Cardiac muscle cell (in vitro differentiated cells and primary cell): ENCODE results near the gene IHH. TPM values are rescaled to one million over a fixed set of nuclear protein-coding genes. Genes with fewer than 3 reads are reported as not detected.
A peak's percentile ranks its signal among the peaks of the same experiment; 100 is the strongest.

ENCODE experiments used
- DNase-seq, 2 donors: peaks; one replicate each; pipeline versions ENCODE4 v3.0.0 to v3.0.0-alpha.2; 2010 to 2017; ENCODE audit warnings: low read depth in 1 of 2, low spot score in 1 of 2
- H3K27ac ChIP-seq: fragments of 200-600 bp; sonication (generic); 2 replicates; pipeline ENCODE4 v1.5.1; 2016
- H3K27me3 ChIP-seq: fragments of 200-600 bp; sonication (generic); 2 replicates; pipeline ENCODE4 v1.6.0; 2016; ENCODE audit warnings: control low read depth
- H3K36me3 ChIP-seq: fragments of 200-600 bp; sonication (generic); 2 replicates; pipeline ENCODE4 v1.5.1; 2016; ENCODE audit warnings: control low read depth
- H3K4me1 ChIP-seq: fragments of 200-600 bp; sonication (generic); 2 replicates; pipeline ENCODE4 v1.8.1; 2017; ENCODE audit warnings: low read depth, mild to moderate bottlenecking, mixed run types
- H3K4me3 ChIP-seq: fragments of 200-600 bp; sonication (generic); 2 replicates; pipeline ENCODE4 v1.5.1; 2016; ENCODE audit warnings: mild to moderate bottlenecking
- H3K9me3 ChIP-seq: fragments of 200-600 bp; sonication (generic); 2 replicates; pipeline ENCODE4 v1.5.1; 2017; ENCODE audit warnings: low read depth, mild to moderate bottlenecking, control low read depth
- polyA plus RNA-seq: library from polyadenylated mRNA; unstranded; fragments of >200 nt; fragmentation: Nextera tagmentation; extraction: Ambion mirVana; gene quantifications from 2 replicates; pipeline ENCODE4 v1.2.1, GENCODE V29; 2016
- total RNA-seq: library from RNA; depleted of rRNA; stranded (reverse); fragments of >200 nt; gene quantifications from 2 replicates; pipeline ENCODE4 v1.2.3, GENCODE V29; 2016
- TF ChIP-seq, protein P1 (sequence below): IDR thresholded peaks from 2 replicates; pipeline ENCODE4 v1.5.1; 2012; ENCODE audit warnings: low read depth, mild to moderate bottlenecking, low read length

The IHH gene
- total and polyA plus RNA-seq, 2 experiments from 2014 or later: not detected

DNA sequence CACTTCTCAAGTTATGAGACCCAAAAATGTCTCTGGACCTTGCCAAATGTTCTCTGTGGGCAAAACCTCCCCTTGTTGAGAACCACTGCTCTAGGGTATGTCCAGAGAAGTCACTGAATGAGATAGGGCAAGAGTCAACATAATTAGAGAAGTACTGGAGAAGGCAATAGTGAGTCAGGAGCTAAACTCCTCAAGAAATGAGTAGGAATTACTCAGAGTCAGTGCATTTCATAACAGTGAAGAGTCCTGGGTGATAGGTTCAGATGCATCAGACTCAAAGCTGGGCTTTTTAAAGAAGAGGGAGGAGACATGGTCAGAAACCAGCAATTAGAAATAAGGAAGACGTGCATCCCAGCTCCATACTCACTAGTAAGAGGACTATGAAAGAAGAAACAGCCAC lies 38.6 kb upstream of the IHH start:
- no peaks in the 10 kb centered on the region for H3K9me3 ChIP-seq
- no peak overlapping the region for H3K4me3 ChIP-seq
- H3K36me3 ChIP-seq: no peaks in the 10 kb centered on the region
- H3K27ac ChIP-seq: no peak overlapping the region
- no peaks in the 10 kb centered on the region for H3K4me1 ChIP-seq
- DNase-seq: peak in 1 of 2 donors; percentile 32
- TF ChIP-seq, protein P1, sequence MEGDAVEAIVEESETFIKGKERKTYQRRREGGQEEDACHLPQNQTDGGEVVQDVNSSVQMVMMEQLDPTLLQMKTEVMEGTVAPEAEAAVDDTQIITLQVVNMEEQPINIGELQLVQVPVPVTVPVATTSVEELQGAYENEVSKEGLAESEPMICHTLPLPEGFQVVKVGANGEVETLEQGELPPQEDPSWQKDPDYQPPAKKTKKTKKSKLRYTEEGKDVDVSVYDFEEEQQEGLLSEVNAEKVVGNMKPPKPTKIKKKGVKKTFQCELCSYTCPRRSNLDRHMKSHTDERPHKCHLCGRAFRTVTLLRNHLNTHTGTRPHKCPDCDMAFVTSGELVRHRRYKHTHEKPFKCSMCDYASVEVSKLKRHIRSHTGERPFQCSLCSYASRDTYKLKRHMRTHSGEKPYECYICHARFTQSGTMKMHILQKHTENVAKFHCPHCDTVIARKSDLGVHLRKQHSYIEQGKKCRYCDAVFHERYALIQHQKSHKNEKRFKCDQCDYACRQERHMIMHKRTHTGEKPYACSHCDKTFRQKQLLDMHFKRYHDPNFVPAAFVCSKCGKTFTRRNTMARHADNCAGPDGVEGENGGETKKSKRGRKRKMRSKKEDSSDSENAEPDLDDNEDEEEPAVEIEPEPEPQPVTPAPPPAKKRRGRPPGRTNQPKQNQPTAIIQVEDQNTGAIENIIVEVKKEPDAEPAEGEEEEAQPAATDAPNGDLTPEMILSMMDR: no peak
- no peaks in the 10 kb centered on the region for H3K27me3 ChIP-seq

DNA sequence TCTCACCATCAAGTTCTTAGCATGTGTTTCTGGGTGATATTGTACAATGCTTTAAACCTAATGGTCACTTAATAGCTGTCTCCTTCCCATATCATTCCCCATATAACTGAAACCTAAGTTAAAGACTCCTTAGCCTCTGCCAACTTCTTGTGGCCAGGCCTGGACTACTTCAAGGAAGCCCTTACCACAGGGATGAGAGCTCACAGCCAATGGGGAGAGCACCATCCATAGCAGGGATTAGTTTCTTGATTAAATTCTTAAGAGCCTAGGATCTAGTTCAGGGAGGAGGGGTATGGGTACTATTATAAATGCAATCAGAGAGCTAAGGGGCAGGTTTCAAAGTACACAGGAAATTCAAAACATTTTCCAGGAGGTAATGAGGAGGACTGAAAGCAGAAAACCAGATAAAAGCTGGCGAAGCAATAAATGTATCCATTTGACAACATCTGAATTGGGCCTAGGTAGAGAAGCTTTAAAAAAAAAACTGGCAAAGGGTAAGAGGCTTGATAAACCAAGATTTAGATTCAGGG lies 34.8 kb upstream of the IHH start:
- TF ChIP-seq, protein P1: no peak
- no peaks in the 10 kb centered on the region for H3K36me3 ChIP-seq

DNA sequence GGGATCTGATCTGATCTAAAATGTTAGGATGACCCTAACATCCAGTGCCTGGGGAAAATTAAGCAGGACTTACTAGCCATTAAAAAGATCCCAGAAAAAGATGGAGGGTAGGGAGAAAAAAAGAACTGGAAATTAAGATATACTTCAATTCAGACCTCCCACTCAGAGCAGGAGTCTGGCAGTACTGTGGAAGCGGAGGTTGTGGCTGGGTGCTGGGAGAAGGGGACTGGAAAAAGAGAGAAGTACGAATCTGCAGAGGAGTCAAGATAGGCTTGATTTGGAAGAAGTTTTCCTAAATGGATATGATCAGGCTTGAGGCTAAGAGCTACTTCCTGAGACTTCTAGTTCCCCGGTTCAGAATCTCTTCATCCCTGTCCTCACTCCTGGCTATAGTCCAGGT lies 33.5 kb upstream of the IHH start:
- Histone ChIP-seq H3K4me1 (no peaks in the 10 kb centered on the region), H3K36me3 (no peaks in the 10 kb centered on the region), H3K27me3 (no peaks in the 10 kb centered on the region), H3K27ac (no peak overlapping the region), H3K9me3 (no peaks in the 10 kb centered on the region), H3K4me3 (no peak overlapping the region)
- TF ChIP-seq, protein P1: no peak
- no peak for DNase-seq

More for the DNA sequence above, 34.8 kb upstream of the IHH start:
- no peaks in the 10 kb centered on the region for H3K27me3 ChIP-seq
- H3K4me1 ChIP-seq: no peaks in the 10 kb centered on the region
- no peak overlapping the region for H3K4me3 ChIP-seq
- DNase-seq: peak in 1 of 2 donors; percentile 66
- no peak overlapping the region for H3K27ac ChIP-seq
- H3K9me3 ChIP-seq: no peaks in the 10 kb centered on the region

DNA sequence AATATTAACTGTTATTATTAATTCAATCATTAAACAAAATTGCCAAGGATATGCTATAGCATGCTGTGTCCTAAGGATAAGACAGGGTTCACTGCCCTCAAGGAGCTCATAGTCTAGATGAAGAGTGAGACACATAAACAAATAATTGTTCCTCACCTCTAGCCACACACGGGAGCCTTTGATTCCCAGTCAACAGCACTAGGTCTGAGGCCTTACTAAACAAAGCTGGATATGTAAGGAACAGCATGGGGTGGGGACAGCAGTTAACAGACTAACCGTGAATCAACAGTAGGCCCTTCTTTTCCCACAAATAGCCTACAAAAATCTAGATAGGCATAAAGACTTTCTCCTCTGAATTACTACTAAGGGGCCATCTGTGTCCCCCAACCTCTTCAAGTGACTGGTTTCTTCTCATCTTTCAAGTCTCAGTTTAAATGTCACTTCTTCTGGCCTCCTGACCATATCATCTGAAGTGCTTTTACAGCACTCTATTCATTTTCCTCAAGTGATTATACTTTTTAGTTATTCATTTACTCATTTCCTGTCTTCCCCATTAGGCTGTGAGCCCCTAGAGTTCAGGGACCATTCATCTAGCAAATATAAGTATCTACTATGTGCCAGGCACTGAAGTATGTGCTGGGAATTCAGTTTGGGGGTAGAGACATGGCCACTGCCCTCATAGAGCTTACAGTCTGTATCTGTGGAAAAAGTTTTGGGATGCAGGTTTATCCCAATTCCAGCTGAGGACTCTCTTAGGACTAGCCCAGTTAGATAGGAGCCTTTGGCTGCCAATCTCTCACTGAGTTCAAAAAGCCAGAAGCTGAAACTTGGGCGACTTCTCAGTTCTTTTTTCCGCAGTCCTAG lies 29.9 kb upstream of the IHH start:
- Histone ChIP-seq H3K4me1 (peaks cover 12% of the 10 kb centered on the region), H3K4me3 (no peak overlapping the region), H3K36me3 (no peaks in the 10 kb centered on the region), H3K27ac (no peak overlapping the region), H3K27me3 (no peaks in the 10 kb centered on the region), H3K9me3 (no peaks in the 10 kb centered on the region)
- no peak for DNase-seq
- TF ChIP-seq, protein P1: no peak

DNA sequence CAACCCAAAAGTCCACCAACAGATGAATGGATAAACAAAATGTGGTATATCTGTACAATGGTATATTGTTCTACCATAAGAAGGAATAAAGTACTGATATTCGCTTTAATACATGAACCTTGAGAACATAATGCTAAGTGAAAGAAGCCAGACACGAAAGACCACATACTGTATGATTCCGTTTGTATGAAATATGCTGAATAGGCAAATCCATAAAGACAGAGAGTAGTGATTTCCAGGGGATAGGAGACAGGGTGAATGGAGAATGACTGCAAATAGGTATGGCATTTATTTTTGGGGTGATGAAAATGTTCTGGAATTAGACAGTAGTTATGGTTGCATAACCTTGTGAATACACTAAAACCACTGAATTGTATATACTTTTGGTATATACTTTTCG lies 28.6 kb upstream of the IHH start:
- Histone ChIP-seq H3K36me3 (no peaks in the 10 kb centered on the region), H3K4me3 (no peak overlapping the region), H3K4me1 (peaks cover 12% of the 10 kb centered on the region), H3K27me3 (no peaks in the 10 kb centered on the region), H3K9me3 (no peaks in the 10 kb centered on the region), H3K27ac (no peak overlapping the region)
- TF ChIP-seq, protein P1: no peak
- DNase-seq: no peak
